Upper lobe of left lung (tissue), 4 donors: ENCODE data around the gene SERPINB8.

ENCODE experiments used
- POLR2A ChIP-seq, 4 donors: fragments of 450-650 bp; IDR thresholded peaks; one replicate each; pipeline ENCODE4 v1.5.1; 2016 to 2017; ENCODE audit warnings: antibody characterized with exemption in 4 of 4, mild to moderate bottlenecking in 2 of 4
- POLR2AphosphoS5 ChIP-seq, 2 donors: sonication (generic); formaldehyde crosslinking; IDR thresholded peaks; one replicate each; pipeline ENCODE4 v1.5.1; 2017; ENCODE audit warnings: antibody characterized with exemption in 2 of 2

DNA sequence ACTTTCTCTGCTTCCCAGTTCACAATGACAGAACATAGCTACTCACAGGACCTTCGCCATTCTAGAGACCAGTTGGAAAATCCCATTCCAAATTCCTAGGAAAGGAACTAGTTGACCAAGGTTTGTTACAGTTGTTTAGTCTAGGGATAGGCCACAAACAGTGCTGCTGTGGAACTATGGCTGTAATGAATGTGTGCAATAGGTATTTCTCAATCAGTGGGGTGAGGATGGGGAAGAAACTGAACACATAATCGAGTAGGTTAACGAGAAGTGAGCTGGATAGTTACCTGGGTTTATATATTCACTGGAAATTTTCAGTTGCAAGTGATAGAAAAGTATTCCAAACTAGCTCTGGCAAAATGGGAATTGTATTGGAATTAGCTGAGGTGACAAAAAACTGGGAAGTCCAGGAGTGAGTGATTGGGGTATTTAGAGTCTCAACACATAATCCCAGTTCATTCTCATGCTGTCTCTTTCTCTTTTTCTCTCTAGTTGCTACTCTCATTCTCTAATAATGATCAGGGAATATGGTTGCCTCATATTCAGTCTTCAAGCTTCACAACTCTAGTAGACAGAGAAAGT is 39.0 kb upstream of the SERPINB8 start:
- no peak for TF ChIP-seq POLR2A (IDR thresholded peaks at IDR 0.05)
- TF ChIP-seq POLR2AphosphoS5 (IDR thresholded peaks at IDR 0.05), result no peak
